GM19438 (cell line): ENCODE results near the gene PPM1F.

Experiments used
- ATAC-seq: cut with Tn5 transposase; IDR thresholded peaks from one replicate; pipeline ENCODE4 v1.9.1; 2021; ENCODE audit warnings: low read depth; ENCODE audit not compliant: unreplicated experiment

PPM1F gene

DNA sequence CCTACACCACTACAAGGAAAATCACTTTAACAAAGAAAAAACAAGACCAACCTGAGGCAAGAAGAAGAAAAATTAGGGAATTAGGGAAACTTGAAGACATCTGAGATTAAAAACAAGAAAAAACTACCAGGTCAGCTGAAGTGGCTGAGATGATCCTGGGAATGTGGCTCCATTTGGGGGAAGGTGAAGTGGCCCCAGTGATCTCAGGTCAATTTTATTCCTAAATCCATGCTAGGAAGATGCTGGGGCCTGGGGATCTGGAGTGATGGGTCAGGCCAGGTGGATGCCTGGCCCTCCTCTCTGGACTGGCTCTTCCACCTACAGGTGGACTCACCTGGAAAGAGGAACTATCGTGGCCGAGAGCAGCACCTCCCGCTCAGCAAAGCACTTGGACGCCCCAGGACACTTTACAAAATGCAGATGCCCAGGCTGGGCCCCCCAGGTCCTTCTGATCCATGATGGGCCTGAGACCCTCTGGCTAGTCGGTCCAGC, 23.3 kb upstream of the PPM1F start:
- ATAC-seq = no peak

DNA sequence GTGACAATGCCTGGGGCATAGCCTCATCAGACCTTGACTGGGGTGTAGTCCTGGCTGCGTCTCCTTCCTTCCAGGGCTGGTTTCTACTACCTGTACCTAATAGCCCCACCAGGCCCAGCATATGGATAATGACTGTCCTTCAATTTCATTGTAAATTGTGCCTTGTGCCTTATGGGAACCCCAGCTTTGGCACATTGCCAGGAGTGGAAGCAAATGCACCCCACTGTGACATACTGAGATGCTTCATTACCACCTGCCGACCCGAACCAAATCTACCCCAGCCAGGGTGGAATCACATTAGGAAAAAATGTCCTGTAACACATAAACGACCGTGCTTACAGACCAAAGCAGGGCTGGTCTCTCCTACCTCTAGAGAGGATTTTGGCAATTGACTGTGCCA, 22.6 kb upstream of the PPM1F start:
- ATAC-seq = no peak

DNA sequence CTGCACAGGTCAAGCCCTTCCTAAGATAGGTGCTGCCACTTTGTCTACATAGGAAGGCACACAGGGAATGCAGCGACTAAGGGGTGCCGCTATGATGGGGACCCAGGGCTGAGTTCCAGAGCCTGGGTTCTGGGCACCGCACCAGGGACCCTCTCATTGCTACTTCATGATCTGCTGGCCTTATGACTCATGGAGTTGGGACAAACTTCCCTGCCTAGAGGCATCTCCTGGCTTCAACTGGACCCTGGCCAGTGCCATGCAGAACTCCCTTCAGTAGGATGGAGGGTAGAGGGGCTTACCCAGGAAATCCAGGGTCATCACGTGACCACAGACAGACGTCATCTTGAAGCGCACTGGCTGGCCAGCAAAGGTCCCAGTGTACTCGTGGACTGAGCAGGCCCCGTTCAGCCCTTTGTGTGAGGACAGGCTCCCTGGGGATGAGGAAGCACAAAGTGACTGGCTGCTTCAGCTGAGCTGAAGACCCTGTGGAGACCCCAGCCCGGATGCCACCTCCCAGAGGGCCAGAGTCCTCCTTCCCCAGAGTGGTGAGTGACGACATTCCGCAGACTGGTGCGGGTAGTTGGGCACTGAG, 21.5 kb upstream of the PPM1F start:
- no peak for ATAC-seq

DNA sequence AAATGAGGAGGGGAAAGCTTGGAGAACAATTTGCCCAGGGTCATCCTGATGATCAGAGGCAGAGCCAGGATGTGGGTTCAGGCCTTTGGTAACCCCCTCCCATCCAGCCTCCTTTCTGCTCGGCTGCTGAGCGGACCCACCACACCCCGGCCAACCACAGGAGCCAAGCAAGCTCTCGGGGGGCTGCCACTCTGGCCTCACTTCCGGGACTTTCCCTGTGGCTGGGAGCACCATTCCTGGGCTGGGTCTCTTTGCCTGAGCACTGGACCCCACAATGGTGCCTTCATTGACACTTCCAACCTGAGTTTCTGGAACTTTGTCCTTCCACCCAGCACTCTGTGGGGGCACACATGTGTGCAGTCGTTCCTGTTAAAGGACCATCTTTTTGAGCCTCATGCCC, 20.2 kb upstream of the PPM1F start:
- no peak for ATAC-seq

DNA sequence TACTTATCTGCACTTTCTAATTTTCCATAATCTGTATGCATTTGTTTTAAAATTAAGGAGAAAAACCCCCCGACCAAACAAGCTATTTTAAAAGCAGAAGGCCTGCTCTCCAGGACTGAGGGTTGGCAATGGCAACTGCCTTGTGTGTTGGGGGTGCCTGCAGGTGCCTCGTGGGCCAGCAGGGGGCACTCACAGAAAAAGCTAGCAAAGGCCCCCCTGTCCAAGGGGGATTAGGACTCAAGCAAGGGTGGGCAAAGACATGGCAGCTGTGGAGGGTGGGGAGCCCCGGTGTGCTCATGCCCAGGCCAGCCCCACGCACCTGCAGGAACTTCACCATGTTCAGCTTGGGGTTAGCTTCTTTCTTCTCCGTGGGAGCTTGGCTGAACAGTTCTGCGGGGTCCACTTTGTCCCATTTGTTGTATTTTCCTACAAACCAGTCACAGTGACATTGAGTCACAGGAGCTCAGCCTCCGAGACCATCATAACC, 19.7 kb upstream of the PPM1F start:
- no peak for ATAC-seq

DNA sequence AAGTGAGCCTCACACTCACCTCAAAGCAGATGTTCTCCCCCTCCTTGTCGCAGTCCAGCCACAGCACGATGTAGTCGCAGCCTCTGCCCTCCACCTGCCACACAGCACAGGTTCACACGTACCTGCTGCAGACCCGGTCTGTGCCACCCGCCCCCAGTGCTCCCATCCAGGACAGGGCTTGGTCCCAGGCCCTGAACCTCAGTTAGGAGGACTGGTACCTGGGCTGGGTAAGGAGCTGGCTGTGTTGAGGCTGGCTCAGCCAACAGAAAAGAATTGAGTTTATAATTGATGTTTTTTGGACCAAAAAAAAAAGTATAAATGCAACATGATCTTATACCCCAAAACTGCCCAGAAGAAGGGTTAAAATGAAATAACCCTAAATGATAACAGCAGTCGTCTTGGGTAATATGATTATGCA, 19.2 kb upstream of the PPM1F start:
- ATAC-seq = no peak

DNA sequence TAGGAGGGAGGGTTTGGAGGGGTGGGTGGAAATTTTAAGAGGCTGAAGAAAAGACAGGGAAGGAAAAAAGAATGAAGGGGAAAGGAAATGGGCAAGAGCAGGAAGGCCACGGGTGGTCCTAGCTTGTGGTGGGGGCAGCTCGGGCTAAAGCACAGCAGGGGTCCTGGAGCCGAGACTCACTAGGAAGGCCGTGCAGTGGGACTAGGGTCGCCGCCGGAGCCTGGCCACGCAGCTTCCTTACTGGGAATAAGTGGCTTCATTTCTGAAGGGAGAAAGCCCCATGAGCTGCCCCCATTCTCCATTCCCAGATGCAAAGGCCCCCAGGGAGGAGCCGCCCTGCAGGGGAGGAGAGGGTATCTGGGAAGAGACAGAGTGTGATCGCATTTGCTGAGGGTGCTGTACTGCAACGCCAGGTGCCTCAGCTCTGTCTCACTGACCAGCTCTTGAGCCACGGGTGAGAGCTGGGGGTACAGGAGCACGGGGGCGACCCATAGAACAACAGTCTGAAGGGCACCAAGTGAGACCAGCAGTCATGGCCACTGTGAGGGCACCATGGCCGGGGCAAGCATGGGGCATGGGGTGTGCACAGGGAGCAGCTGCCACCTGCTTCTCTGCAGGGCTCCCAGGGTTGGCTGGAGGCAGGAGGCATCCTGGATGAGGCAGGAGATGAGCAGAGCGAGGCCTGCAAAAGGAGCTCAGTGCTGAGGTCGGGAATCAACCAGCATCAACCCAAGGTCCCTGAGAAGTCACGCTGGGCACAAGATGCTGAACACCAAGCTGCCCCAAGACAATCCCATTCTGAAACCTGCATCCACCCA, 18.4 kb upstream of the PPM1F start:
- no peak for ATAC-seq

DNA sequence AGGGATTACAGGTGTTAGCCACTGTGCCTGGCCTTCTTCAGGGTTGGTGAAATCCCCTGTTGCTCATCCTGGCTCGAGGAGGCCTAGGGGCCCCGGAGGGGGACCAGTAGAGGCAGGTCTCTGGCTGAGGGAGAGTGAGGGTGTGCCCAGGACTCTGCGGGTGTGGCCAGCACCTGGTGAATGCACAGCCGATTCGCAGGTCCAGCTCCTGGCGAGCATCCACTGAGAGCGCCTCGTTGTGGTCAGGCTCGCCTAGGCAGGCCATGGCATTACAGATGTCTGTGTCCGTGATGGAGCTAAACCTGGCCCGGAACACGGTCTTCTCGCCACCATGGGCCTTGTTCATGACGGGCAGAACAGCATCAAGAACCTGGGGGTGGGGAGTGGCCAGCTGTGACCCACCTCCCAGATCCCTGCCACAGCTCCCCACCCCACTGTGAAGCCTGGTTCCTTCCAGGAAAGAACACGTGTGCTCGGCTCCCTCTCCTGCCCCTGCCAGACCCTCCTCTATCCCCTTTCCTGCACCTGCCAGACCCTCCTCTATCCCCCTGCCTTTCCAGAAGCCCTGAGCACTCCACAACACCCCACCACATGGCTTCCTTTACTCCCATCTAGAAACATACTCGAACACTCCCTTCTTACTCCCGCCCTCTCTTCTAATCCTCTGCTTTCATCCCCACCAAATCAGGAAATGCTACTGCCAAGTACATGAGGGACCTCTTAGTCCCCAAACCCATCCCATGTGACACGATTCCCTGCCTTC, 17.6 kb upstream of the PPM1F start:
- no peak for ATAC-seq

DNA sequence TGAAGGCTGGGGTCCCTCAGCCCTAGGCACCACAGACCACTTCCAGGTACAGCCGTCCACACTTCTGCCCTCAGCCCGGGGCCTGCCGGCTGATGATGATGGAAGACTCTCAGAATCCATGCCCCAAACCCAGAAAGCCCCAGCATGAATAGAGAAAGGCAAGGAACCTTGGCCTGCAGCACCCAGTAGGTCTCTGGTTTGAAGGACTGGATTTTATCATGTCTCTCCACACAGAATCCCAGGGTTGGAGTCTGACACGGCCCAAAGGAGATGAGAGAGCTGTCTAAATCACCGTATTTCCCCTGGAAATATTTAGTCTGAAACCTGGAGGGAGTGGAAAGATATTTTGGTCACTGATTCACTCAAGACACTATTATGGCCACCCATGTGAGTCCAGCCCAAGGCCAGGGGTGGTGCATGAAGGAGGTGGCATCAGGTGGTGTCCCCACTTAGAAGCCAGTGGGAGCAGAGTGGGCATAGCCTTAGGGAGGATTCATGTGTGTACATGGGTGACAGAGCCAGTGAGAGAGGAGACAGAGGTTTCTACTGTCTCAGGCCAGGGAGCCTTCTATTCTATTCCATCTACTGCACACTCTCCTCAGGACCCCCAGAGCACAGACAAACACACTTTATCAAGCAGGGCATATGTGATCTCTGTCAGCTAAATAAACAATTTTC, 15.9 kb upstream of the PPM1F start:
- no peak for ATAC-seq

DNA sequence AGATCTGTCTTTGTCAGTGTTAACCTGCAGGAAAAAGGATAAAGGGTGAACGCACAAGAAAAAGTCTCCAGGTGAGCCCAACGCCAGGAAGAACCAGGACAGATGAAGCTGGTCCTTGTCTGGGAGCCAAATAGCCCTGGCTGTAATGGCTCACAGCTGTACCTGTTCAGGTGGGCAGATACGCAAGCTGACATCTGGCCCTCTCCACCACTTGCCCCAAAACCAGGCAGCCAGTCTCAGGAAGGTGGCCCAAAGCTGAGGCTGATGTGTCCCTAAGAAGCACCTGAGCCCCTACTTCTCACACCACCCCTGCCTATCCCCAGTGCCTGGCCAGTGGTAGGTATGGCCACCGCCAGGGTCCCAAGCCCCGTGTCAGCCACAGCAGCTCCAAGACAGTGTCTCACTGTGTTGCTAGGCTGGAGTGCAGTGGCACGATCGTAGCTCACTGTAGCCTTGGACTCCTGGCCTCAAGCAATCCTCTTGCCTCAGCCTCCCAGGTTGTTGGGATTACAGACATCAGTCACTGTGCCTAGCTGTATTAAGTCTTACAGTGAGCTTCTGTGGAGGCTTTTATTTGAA, 15.1 kb upstream of the PPM1F start:
- no peak for ATAC-seq

DNA sequence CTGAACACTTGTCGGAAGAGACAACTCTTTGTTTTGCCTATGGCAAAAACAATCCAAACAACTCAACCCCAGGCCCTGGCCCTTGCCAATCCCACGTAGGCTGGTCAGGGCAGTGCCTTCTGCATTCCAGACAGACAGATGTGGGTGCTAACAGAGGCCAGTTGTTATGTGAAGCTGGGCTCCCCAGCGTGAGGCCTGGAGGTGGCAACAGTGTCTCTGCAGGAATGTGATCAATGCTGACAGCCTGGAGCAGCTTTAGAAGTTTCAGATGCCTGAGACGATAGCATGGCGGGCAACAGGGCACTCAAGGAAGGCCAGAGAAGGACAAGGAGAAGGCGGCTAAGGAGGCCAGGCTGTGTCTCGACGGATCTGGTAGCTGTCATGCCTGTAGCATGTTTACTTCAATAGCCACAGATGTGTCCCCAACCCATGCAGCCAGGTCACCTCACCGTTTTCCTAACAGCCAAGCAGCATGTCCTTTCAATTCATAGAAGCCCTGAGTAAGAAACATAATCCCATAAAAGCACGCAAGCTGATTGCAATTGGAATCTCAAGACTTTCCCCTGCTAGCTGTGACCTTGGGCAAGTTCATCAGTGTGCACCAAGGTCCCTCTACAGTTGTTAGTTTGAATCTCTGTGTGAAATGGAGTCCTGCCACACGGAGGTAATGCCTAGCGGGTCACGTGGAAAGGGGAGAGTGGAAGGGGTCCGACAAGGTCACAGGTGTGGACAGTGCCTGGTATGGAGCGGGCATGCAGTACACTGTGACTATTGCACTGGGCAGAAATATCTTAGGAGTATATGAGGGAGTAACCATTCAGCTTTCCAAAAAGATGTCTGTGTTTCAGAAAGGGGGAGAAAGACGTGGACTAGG, 14.2 kb upstream of the PPM1F start:
- no peak for ATAC-seq

DNA sequence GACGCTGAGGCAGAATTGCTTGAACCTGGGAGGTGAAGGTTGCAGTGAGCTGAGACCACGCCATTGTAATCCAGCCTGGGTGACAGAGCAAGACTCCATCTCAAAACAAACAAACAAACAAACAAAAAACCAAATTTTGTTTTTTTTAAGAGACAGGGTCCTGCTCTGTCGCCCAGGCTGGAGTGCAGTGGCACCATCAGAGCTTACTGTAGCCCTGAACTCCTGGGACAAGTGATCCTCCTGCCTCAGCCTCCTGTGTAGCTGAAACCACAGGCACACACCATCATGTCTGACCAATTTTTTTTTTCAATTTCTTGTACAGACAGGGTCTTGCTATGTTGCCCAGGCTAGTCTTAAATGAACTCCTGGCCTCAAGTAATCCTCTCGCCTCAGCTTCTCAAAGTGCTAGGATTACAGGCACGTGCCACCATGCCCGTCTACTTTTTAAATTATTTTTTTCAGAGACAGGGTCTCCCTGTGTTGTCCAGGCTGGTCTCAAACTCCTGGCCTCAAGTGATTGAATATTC, 13.2 kb upstream of the PPM1F start:
- no peak for ATAC-seq

DNA sequence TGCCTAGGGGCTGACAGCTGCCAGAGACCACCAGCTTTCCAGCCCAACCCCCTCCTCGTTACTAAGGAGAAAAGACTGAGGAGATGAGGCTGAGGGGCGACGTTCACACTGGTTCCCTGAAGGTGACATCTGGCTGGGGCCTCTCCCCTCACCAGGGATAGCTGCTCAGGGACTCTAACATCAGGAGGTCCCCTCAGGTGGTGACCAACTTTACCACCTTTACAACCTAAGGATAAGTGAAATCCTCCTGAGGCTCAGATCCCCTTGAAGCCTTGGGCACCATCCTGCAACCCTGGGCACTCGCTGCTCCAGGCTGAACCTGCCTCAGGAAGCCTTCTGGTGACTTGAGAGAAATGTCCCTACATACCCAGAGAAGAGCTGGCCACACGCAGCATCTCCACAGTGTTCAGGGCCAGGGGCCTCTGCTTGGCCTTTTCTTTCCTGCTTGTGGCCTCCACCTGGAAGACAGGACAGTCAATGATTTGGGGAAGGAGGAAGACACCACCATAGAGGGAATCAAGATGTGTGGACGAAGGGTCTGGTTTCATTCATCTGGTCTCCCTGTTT, 12.4 kb upstream of the PPM1F start:
- ATAC-seq = no peak

DNA sequence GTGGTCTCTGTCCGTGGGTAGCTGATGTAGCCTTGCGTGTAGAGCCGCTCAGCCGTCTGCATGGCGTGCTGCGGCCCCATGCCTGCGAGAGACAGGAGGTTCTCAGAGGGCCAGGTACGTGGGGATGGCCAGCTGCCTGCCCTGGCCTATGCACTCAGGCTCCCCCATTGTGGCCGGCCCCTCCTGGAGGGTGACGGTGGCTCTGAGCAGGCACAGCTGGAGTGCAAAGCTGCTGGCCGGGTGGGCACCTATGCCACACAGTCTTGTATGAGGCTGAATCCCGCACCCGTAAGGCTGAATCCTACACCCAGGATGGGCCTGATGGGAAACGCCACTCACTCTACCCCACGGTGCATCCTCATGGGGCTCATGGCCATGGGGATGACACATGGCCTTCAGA, 11.6 kb upstream of the PPM1F start:
- ATAC-seq = no peak

DNA sequence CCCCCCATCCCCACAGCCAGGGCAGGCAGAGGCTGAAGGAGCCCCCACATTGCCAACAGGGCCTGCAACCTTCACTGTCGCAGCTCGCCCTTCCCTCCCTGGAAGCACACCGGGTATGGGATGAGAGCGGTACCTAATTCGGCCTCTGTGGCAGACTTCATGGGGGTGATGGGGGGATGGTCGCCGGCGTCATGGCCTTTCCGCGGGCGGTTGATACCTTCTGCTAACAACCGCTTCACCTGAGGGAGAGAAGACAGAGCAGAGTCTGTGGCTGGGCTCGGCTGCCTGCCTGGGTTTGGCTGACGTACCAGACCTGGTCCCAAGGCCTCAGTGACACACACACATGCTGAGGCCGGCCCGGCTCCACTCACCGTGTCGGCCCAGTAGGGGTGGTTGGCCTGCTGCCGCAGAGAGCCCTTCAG, 11.2 kb upstream of the PPM1F start:
- no peak for ATAC-seq

DNA sequence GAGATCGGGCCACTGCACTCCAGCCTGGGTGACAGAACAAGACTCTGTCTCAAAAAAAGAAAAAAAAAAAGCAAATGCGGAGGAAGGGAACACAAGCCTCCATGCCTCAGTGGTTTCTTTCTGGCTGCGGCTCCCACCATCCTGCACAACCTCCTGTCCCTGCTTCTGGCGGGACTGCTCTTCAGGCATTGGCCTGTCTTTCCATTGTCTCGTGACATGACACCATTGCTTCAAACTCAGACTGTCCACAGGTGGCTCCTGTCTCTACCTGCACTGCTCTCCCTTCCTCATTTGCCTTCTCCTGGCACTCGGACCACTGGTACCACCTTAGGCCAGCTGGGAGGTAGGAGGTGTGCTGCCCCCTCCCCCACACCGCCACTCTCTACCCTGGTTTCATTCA, 10.6 kb upstream of the PPM1F start:
- no peak for ATAC-seq

DNA sequence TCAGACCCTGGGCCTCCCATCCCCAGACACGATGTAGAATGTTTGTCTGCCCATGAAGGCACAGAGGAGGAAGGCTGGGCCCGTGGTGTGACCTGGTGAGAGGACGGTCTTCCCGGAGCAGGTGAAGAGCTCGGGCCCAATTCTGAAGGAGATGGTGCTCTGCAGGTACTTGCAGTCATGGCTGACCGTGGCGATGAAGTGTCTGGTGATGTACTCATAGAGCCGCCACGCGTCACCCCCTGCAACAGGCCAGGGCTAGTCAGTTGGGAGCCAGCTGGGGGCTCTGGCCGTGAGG, 10.0 kb upstream of the PPM1F start:
- ATAC-seq = no peak

DNA sequence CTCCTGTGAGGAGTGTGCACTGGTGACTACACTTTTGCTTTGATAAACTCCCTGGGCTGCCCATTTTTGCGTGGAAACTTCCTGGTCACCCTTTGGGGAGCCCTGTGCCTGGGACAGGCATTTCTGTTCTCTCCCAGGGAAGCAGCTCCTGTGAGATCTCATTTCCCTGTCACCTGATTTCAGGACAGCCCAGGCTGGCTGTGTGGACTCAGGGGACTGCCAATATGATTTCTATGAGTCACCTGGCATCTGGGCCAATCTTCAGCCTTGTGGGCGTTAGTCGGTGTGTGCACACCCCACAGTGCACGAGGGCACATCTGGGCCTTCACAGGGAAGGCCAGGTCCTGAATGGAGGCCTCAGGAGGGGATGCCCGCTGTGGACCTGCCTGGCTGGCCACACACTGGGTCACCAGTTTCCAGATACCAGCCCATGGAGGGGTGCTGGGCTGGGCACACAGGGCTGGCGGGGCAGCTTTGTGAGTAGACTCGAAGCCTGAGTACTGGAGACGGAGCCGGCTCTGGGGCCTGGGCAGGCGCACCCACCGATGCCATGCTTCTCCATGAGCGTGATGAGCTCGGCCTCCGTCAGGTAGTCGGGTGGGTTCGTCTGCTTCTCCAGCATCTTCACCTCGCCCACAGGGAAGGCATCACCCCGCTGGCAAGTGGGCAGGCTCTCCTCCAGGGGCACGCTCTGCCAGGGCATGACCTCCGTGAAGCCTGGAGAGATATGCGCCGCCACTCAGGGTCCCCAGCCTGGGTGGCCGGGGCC, 9.4 kb upstream of the PPM1F start:
- no peak for ATAC-seq
